ENCODE results near the gene PIK3R6. TPM values are rescaled to one million over a fixed set of nuclear protein-coding genes. Genes with fewer than 3 reads are reported as not detected.

The PIK3R6 gene
- total and polyA plus RNA-seq, 2 of the 13 experiments (the other 11 are each of a cell fraction or from before 2014, with no cell fraction given), result not detected

DNA sequence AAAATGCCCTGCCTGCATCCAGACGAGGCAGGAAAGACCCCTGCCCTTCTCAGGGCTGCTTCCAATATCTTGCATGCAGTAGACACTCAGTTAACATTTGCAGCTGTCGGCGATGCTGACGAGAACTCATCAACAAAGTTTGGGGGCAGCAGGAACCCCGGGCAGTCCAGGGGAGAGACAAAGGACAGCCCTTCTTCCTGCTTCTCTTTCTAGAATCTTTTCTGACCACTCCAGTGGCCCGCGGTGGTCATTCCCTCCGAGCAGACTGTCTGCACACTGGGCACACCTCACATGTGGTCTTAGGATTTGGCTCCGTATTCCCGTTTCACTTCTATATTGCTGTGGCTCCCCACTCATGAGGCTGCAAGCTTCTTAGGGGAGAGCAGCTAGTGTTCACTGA lies 37.3 kb downstream of the PIK3R6 start:
- in situ Hi-C loops (cut with HindIII; ENCODE audit: extremely low pct_ligation_motif_present, low pct_unique_long_range_greater_than_20kb), result no loop called here
- Histone ChIP-seq H3K27me3 (ENCODE audit: control insufficient read depth in 1 of 2, insufficient read depth in 2 of 2, low read length in 2 of 2) (peaks cover 0 to 13% of the 10 kb centered on the region in 2 experiments; a peak in 2 of 5 replicates), H2AFZ (ENCODE audit: low read length) (no peak overlapping the region), H3K36me3 (replicated peaks in 1 of 2; ENCODE audit: control insufficient read depth in 1 of 2, insufficient read depth in 2 of 2, low read length in 2 of 2) (no peaks in the 10 kb centered on the region), H3K27ac (ENCODE audit: extremely low read length, insufficient read depth, low read length) (no peak overlapping the region), H3K9me3 (ENCODE audit: low read length) (0 out of 2 replicates have a peak, but pooled peaks cover under 1% of the 10 kb centered on the region), H3K4me3 (replicated peaks in 1 of 3; ENCODE audit: insufficient read depth in 1 of 3, low read depth in 2 of 3, low read length in 3 of 3) (no peak overlapping the region), H4K20me1 (ENCODE audit: insufficient read depth, low read length) (no peaks in the 10 kb centered on the region), H3K9ac (ENCODE audit: insufficient read depth, low read depth, low read length) (no peak overlapping the region), H3K79me2 (ENCODE audit: insufficient read depth, low read length) (no peaks in the 10 kb centered on the region), H3K4me2 (ENCODE audit: low read depth, low read length) (no peak overlapping the region), H3K4me1 (ENCODE audit: insufficient read depth, low read length) (no peaks in the 10 kb centered on the region)
- DNase-seq (ENCODE audit: low spot score) (no peak), ATAC-seq (no peak), FAIRE-seq (no peak)
- TF ChIP-seq, protein P1, sequence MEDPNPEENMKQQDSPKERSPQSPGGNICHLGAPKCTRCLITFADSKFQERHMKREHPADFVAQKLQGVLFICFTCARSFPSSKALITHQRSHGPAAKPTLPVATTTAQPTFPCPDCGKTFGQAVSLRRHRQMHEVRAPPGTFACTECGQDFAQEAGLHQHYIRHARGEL (CRISPR knock-in tag; IDR thresholded peaks at IDR 0.05), result no peak
- no peak for TF ChIP-seq PHF5A (CRISPR knock-in tag; IDR thresholded peaks at IDR 0.05; ENCODE audit: low read depth, unreplicated experiment)
- ChIA-PET POLR2A (no interaction called here), CTCF (ENCODE audit: low intra/inter-chr PET ratio, low total read pairs) (no interaction called here)
- 16% methylated on average over 9 of the region's 10 CpGs for WGBS (ENCODE audit: low lambda C conversion rate)
- BruUV-seq (replicated peaks), result no TSS peak
- intact Hi-C loops (cut with micrococcal nuclease; ENCODE audit: unreplicated experiment), result no loop called here

DNA sequence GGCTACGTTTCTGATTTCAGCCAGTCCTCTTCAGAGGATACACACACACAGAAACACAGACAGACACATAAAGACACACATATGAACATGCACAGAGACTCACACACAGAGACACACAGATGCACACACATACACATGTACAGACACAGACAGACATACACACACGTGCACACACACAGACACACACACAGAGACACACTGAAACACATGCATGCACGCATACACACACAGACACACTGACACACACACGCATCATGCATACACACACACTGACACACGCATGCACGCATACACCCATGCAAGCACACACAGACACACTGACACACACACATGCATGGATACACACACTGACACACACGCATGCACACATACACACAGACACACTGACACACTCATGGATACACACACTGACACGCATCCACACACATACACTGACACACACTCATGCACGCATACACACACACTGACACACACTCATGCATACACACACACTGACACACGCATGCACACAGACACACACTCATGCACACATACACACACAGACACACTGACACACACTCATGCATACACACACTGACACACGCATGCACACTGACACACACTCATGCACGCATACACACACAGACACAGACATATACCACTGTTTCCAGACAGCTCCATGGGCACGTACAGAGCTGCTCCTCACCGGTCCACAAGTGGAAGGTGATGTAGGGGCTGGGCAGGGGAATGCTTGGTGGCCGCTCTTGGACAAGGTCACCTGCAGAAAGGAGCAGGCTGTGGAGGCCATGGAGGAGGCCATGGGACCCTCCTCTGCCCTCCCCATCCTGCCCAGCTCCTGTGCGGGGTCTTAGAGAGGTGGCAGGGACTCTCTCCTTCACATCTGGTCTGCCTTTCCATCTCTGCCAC lies 38.2 kb downstream of the PIK3R6 start:
- no peaks in the 10 kb centered on the region for H4K20me1 ChIP-seq (ENCODE audit: insufficient read depth, low read length)
- ATAC-seq (no peak), FAIRE-seq (no peak), DNase-seq (ENCODE audit: low spot score) (no peak)
- peaks cover 9% of the 10 kb centered on the region for H3K9me3 ChIP-seq (ENCODE audit: low read length)
- no TSS peak for BruUV-seq (replicated peaks)
- no peak overlapping the region for H3K4me3 ChIP-seq (replicated peaks in 1 of 3; ENCODE audit: insufficient read depth in 1 of 3, low read depth in 2 of 3, low read length in 3 of 3)
- H3K36me3 ChIP-seq (replicated peaks in 1 of 2; ENCODE audit: control insufficient read depth in 1 of 2, insufficient read depth in 2 of 2, low read length in 2 of 2), result no peaks in the 10 kb centered on the region
- no peak overlapping the region for H3K9ac ChIP-seq (ENCODE audit: insufficient read depth, low read depth, low read length)
- intact Hi-C loops (cut with micrococcal nuclease; ENCODE audit: unreplicated experiment), result no loop called here
- peaks cover 0 to 13% of the 10 kb centered on the region in 2 experiments; a peak in 2 of 5 replicates for H3K27me3 ChIP-seq (ENCODE audit: control insufficient read depth in 1 of 2, insufficient read depth in 2 of 2, low read length in 2 of 2)
- in situ Hi-C loops (cut with HindIII; ENCODE audit: extremely low pct_ligation_motif_present, low pct_unique_long_range_greater_than_20kb), result no loop called here
- no peak overlapping the region for H2AFZ ChIP-seq (ENCODE audit: low read length)
- CTCF ChIA-PET (ENCODE audit: low intra/inter-chr PET ratio, low total read pairs), result no interaction called here
- H3K4me2 ChIP-seq (ENCODE audit: low read depth, low read length), result no peak overlapping the region
- H3K79me2 ChIP-seq (ENCODE audit: insufficient read depth, low read length), result no peaks in the 10 kb centered on the region
- POLR2A ChIA-PET, result no interaction called here
- 73% methylated on average over 12 of the region's 16 CpGs for WGBS (ENCODE audit: low lambda C conversion rate)
- H3K27ac ChIP-seq (ENCODE audit: extremely low read length, insufficient read depth, low read length), result no peak overlapping the region
- no peaks in the 10 kb centered on the region for H3K4me1 ChIP-seq (ENCODE audit: insufficient read depth, low read length)
- TF ChIP-seq KLF12 (CRISPR knock-in tag; IDR thresholded peaks at IDR 0.05; ENCODE audit: borderline replicate concordance) (no peak), NBN (conservative IDR thresholded peaks at IDR 0.05) (no peak), CREB1 (IDR thresholded peaks at IDR 0.05) (peak; percentile 18; the same call in 1 of the 2 replicates), CREB1 (CRISPR knock-in tag; IDR thresholded peaks at IDR 0.05) (no peak), FOSL2 (CRISPR knock-in tag; IDR thresholded peaks at IDR 0.05) (no peak)
- TF ChIP-seq, protein P2, sequence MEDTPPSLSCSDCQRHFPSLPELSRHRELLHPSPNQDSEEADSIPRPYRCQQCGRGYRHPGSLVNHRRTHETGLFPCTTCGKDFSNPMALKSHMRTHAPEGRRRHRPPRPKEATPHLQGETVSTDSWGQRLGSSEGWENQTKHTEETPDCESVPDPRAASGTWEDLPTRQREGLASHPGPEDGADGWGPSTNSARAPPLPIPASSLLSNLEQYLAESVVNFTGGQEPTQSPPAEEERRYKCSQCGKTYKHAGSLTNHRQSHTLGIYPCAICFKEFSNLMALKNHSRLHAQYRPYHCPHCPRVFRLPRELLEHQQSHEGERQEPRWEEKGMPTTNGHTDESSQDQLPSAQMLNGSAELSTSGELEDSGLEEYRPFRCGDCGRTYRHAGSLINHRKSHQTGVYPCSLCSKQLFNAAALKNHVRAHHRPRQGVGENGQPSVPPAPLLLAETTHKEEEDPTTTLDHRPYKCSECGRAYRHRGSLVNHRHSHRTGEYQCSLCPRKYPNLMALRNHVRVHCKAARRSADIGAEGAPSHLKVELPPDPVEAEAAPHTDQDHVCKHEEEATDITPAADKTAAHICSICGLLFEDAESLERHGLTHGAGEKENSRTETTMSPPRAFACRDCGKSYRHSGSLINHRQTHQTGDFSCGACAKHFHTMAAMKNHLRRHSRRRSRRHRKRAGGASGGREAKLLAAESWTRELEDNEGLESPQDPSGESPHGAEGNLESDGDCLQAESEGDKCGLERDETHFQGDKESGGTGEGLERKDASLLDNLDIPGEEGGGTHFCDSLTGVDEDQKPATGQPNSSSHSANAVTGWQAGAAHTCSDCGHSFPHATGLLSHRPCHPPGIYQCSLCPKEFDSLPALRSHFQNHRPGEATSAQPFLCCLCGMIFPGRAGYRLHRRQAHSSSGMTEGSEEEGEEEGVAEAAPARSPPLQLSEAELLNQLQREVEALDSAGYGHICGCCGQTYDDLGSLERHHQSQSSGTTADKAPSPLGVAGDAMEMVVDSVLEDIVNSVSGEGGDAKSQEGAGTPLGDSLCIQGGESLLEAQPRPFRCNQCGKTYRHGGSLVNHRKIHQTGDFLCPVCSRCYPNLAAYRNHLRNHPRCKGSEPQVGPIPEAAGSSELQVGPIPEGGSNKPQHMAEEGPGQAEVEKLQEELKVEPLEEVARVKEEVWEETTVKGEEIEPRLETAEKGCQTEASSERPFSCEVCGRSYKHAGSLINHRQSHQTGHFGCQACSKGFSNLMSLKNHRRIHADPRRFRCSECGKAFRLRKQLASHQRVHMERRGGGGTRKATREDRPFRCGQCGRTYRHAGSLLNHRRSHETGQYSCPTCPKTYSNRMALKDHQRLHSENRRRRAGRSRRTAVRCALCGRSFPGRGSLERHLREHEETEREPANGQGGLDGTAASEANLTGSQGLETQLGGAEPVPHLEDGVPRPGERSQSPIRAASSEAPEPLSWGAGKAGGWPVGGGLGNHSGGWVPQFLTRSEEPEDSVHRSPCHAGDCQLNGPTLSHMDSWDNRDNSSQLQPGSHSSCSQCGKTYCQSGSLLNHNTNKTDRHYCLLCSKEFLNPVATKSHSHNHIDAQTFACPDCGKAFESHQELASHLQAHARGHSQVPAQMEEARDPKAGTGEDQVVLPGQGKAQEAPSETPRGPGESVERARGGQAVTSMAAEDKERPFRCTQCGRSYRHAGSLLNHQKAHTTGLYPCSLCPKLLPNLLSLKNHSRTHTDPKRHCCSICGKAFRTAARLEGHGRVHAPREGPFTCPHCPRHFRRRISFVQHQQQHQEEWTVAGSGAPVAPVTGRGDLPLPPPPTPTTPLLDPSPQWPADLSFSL (CRISPR knock-in tag; IDR thresholded peaks at IDR 0.05), result peak; percentile 53; the same call in 1 of the 2 replicates
- TF ChIP-seq, protein P3, sequence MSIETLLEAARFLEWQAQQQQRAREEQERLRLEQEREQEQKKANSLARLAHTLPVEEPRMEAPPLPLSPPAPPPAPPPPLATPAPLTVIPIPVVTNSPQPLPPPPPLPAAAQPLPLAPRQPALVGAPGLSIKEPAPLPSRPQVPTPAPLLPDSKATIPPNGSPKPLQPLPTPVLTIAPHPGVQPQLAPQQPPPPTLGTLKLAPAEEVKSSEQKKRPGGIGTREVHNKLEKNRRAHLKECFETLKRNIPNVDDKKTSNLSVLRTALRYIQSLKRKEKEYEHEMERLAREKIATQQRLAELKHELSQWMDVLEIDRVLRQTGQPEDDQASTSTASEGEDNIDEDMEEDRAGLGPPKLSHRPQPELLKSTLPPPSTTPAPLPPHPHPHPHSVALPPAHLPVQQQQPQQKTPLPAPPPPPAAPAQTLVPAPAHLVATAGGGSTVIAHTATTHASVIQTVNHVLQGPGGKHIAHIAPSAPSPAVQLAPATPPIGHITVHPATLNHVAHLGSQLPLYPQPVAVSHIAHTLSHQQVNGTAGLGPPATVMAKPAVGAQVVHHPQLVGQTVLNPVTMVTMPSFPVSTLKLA (IDR thresholded peaks at IDR 0.05), result peak; percentile 94

Data from HepG2 (cell line).